Lung (tissue), 12 donors: ENCODE data around the gene CES3. TPM values are rescaled to one million over a fixed set of nuclear protein-coding genes. Genes with fewer than 3 reads are reported as not detected.
A peak's percentile ranks its signal among the peaks of the same experiment; 100 is the strongest.

Experiments
- ATAC-seq: fragments of 200-7000 bp; cut with Tn5 transposase; one replicate; pipeline ENCODE4 v1.9.1; 2020; ENCODE audit warnings: moderate number of reproducible peaks; ENCODE audit not compliant: insufficient read depth, low FRiP score
- DNase-seq, 3 donors: peaks; one replicate each; pipeline ENCODE4 v3.0.0-alpha.2; 2013 to 2017
- H3K27ac ChIP-seq, 2 donors: one replicate each; pipeline ENCODE4 v1.5.1; 2013; ENCODE audit warnings: mild to moderate bottlenecking in 2 of 2, moderate library complexity in 2 of 2, control low read depth in 1 of 2, inconsistent platforms in 1 of 2, low read depth in 1 of 2, low read length in 1 of 2
- H3K27me3 ChIP-seq, 3 donors: one replicate each; pipeline ENCODE4 v1.5.1; 2013; ENCODE audit warnings: low read length in 2 of 3; ENCODE audit not compliant: control insufficient read depth in 3 of 3, insufficient read depth in 3 of 3
- H3K36me3 ChIP-seq, 4 donors: one replicate each; pipeline ENCODE4 v1.5.1; 2013; ENCODE audit warnings: low read length in 4 of 4, mild to moderate bottlenecking in 1 of 4, moderate library complexity in 1 of 4; ENCODE audit not compliant: control insufficient read depth in 4 of 4, insufficient read depth in 4 of 4
- H3K4me1 ChIP-seq, 5 donors: one replicate each; pipeline ENCODE4 v1.5.1; 2013; ENCODE audit warnings: low read length in 5 of 5, mild to moderate bottlenecking in 2 of 5, moderate library complexity in 1 of 5; ENCODE audit not compliant: control insufficient read depth in 5 of 5, insufficient read depth in 5 of 5
- H3K4me3 ChIP-seq: one replicate; pipeline ENCODE4 v1.5.1; 2013; ENCODE audit warnings: mild to moderate bottlenecking, control low read depth, moderate library complexity
- H3K9ac ChIP-seq, 2 donors: one replicate each; pipeline ENCODE4 v1.5.1; 2013; ENCODE audit warnings: low read length in 2 of 2, control low read depth in 1 of 2; ENCODE audit not compliant: insufficient read depth in 1 of 2
- H3K9me3 ChIP-seq, 4 donors: one replicate each; pipeline ENCODE4 v1.5.1; 2013; ENCODE audit warnings: low read length in 3 of 4, mild to moderate bottlenecking in 1 of 4, moderate library complexity in 1 of 4; ENCODE audit not compliant: control insufficient read depth in 4 of 4, insufficient read depth in 3 of 4
- WGBS, 2 donors: extraction: QIAGEN DNeasy Blood & Tissue Kit; methylation state at CpG; one replicate each; pipeline ENCODE4 v1.1.7; 2013; 5-methylcytosine and 5-hydroxymethylcytosine counted together
- polyA plus RNA-seq, 2 donors: library from polyadenylated mRNA; stranded (reverse); fragments of 200-250 nt; gene quantifications; one replicate each; pipeline ENCODE4 v1.2.1, GENCODE V29; 2013
- total RNA-seq, 2 donors: library from RNA; depleted of rRNA in 1 of 2; stranded (reverse); fragments of >200 nt in 1 of 2; gene quantifications; one replicate each; pipeline ENCODE4 v1.2.1, GENCODE V29; 2014 to 2021
- TF ChIP-seq, protein P1 (sequence below): IDR thresholded peaks from 2 replicates; pipeline ENCODE4 v1.5.1; 2012; ENCODE audit warnings: mild to moderate bottlenecking; ENCODE audit errors: control extremely low read depth, extremely low read depth
- donor health status: control.
- donor health status: control.
- donor health status: Bipolar disorder and iron deficiency.
- donor health status: healthy.
- donor health status: DM: yes; HTN: yes; CAD: no.

Gene CES3
- total and polyA plus RNA-seq, 4 donors: 0.57 to 2.6 (median 0.91) TPM

DNA sequence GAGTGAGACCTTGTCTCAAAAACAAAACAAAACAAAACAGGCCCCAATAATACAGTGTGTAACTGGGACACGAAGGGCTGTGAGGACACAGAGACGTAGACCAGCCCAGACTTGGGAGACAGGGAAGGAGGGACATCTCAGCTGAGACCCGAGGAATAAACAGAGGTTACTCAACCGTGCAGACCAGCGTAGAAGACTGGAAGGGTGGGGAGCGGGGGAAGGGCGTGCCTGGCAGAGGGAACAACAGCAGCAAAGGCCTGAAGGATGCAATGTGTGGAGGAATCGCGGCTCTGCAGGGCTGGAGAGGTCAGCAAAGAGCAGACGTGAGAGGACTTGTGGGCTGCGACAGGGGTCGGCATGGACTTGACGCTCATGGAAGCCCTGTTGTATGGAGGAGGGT is 15.7 kb downstream of the CES3 start:
- TF ChIP-seq, protein P1, sequence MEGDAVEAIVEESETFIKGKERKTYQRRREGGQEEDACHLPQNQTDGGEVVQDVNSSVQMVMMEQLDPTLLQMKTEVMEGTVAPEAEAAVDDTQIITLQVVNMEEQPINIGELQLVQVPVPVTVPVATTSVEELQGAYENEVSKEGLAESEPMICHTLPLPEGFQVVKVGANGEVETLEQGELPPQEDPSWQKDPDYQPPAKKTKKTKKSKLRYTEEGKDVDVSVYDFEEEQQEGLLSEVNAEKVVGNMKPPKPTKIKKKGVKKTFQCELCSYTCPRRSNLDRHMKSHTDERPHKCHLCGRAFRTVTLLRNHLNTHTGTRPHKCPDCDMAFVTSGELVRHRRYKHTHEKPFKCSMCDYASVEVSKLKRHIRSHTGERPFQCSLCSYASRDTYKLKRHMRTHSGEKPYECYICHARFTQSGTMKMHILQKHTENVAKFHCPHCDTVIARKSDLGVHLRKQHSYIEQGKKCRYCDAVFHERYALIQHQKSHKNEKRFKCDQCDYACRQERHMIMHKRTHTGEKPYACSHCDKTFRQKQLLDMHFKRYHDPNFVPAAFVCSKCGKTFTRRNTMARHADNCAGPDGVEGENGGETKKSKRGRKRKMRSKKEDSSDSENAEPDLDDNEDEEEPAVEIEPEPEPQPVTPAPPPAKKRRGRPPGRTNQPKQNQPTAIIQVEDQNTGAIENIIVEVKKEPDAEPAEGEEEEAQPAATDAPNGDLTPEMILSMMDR: no peak
- no peak for ATAC-seq
- Histone ChIP-seq H3K4me3 (no peak overlapping the region), H3K27ac (no peak overlapping the region), H3K9me3 (no peaks in the 10 kb centered on the region), H3K27me3 (no peaks in the 10 kb centered on the region), H3K9ac (no peak overlapping the region), H3K4me1 (peaks cover 0 to 5% (median 0%) of the 10 kb centered on the region in 5 donors), H3K36me3 (no peaks in the 10 kb centered on the region)
- WGBS, 2 donors: 48 to 56% methylated on average over 13 of the region's 13 CpGs
- DNase-seq: no peak

DNA sequence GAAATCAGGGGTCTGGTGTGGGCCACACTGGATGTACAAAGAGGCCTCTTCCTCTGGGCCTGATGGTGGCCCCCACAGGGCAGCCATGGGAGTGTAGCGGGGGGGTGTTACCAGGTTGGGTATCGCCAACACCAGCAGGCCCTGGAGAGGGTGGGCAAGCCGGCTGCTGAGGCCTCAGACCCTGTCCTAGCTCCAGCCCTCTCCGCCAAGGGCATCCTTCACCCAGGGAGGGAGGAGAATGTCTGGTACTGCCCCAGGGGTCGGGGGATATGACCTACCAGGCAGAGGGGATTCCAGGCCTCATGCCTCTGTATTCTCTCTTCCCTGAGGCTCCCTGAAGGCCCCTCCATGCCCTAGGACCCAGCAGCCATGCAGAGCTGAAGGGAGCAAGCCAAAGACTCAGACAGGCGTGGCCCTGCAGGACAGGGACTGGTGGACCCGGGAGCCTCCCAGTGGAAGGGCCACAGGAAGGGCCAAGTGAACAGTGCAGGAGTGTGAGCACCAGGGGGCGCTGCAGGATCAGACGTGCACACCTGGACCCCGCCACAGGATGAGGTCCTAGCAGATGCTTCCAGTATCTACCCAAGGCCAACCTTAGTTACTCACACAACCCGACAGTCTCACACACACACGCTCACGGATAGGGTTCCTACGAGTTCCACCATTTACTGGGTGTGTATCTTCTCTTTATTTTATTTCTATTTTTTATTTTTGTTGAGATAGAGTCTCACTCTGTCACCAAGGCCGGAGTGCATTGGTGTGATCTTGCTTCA is 16.5 kb downstream of the CES3 start:
- DNase-seq (peak; percentile 76 to 85 (median 81)), ATAC-seq (peak; percentile 80)
- no peak overlapping the region for H3K9ac ChIP-seq
- H3K9me3 ChIP-seq: no peaks in the 10 kb centered on the region
- WGBS, 2 donors: 28 to 31% methylated on average over 15 of the region's 15 CpGs
- TF ChIP-seq, protein P1: peak; percentile 98
- H3K4me3 ChIP-seq: no peak overlapping the region
- H3K4me1 ChIP-seq: peaks cover 0 to 5% (median 0%) of the 10 kb centered on the region in 5 donors
- H3K27ac ChIP-seq: no peak overlapping the region
- H3K27me3 ChIP-seq: no peaks in the 10 kb centered on the region
- H3K36me3 ChIP-seq: no peaks in the 10 kb centered on the region

DNA sequence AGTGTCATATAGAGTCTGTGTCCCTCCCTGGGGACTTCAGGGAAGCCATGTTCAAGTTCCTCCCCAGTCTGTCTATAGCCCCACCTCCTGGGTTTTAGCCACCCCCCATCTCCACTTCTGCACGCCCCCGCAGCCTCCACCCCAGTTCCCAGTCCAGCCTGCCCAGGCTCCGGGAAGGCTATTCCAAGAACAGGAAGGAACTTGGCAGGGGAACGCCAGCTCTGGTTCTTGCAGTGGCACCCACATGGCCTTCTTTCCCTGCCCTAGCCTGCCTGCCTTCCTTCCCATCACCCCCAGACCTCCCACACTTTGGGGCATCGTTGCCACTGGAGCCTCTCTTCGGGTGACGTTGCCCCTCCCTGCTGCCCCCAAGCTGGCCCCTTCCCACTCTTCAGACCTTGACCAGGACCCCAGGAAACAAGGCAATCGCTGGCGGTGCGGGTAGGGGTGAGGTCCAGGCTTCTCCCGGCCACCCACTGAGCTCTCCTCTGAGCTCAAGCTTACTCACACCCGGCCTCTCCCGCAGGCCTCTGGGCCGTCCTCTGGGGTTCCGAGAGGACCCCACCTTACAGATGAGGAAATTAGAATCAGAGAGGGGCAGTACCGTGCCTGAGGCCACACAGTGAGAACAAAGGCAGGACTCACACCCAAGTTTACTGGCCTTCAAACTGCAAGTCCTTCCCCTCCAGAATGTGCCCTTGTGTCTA is 18.1 kb downstream of the CES3 start:
- peak overlapping the region in 1 of 2 donors; percentile 11 for H3K27ac ChIP-seq
- DNase-seq (no peak), ATAC-seq (peak; percentile 78)

More for the DNA sequence above, 18.1 kb downstream of the CES3 start:
- no peaks in the 10 kb centered on the region for H3K36me3 ChIP-seq
- TF ChIP-seq, protein P1: no peak
- H3K27me3 ChIP-seq: no peaks in the 10 kb centered on the region
- H3K4me3 ChIP-seq: no peak overlapping the region
- 55 to 66% methylated on average over 15 to 16 of the region's 16 CpGs for WGBS, 2 donors
- no peak overlapping the region for H3K9ac ChIP-seq
- H3K9me3 ChIP-seq: no peaks in the 10 kb centered on the region
- peaks cover 0 to 5% (median 0%) of the 10 kb centered on the region in 5 donors for H3K4me1 ChIP-seq
